Pancreas (tissue), 10 donors: Measurements from ENCODE around the gene PRKCA. TPM values are rescaled to one million over a fixed set of nuclear protein-coding genes. Genes with fewer than 3 reads are reported as not detected.

Experiments
- ATAC-seq, 4 donors: fragments of 200-7000 bp; cut with Tn5 transposase; one replicate each; pipeline versions ENCODE4 v1.8.0 to v1.9.1; 2020; ENCODE audit warnings: mild to moderate bottlenecking in 4 of 4, moderate library complexity in 4 of 4
- DNase-seq, 6 donors: peaks; one replicate each; pipeline ENCODE4 v3.0.0-alpha.2; 2020
- FAIRE-seq: peaks from 2 replicates; lab custom pipeline; 2012; peaks lifted over from hg19 to GRCh38; lab: Jason Lieb, UNC
- H3K27ac ChIP-seq, 4 donors: fragments of 200-600 bp; sonication (generic); 1 replicate in 3 of 4; 2 replicates in 1 of 4; pipeline versions ENCODE4 v1.5.0 to v1.8.0; 2020
- H3K27me3 ChIP-seq, 4 donors: fragments of 200-600 bp; one replicate each; pipeline ENCODE4 v1.8.0; 2021
- H3K36me3 ChIP-seq, 3 donors: fragments of 200-600 bp; sonication (generic) in 1 of 3; one replicate each; pipeline versions ENCODE4 v1.5.0 to v1.8.0; 2020 to 2021
- H3K4me1 ChIP-seq, 3 donors: fragments of 200-600 bp; one replicate each; pipeline ENCODE4 v1.8.0; 2021
- H3K4me3 ChIP-seq, 4 donors: fragments of 200-600 bp; sonication (generic) in 2 of 4; one replicate each; pipeline versions ENCODE4 v1.5.0 to v1.8.0; 2020 to 2021
- H3K9me3 ChIP-seq, 4 donors: fragments of 200-600 bp; one replicate each; pipeline ENCODE4 v1.8.0; 2021
- CTCF ChIP-seq, 4 donors: fragments of 200-600 bp; sonication (generic) in 3 of 4; IDR thresholded peaks; one replicate each; pipeline versions ENCODE4 v1.5.0 to v1.8.0; 2021; ENCODE audit warnings: antibody characterized with exemption in 4 of 4
- WGBS, 2 donors: extraction: QIAGEN DNeasy Blood & Tissue Kit; methylation state at CpG; one replicate each; pipeline ENCODE4 v1.1.7; 2013; 5-methylcytosine and 5-hydroxymethylcytosine counted together
- intact Hi-C, 3 donors: fragments of 100-400 bp; cut with DNase I; formaldehyde crosslinking; loops; one replicate each; pipeline versions ENCODE4 v1.11.1 to v1.14.2; 2022
- polyA plus RNA-seq, 2 donors: library from polyadenylated mRNA; stranded (reverse); fragments of 200-250 nt; gene quantifications; one replicate each; pipeline ENCODE4 v1.2.3, GENCODE V29; 2013
- total RNA-seq, 6 donors: library from RNA; stranded (reverse); fragmentation: NEBNext Ultra II Directional in 4 of 6; extraction: Animal tissue kit (Norgen Biotek cat#: 25700) in 4 of 6; gene quantifications; one replicate each; pipeline versions ENCODE4 v1.2.1 to v1.2.4, GENCODE V29; 2021 to 2023
- donor health status: healthy with polysubstance abuse.
- donor health status: DM: no; HTN: no; CAD: no; lungs with moderate emphysema.
- donor health status: DM: no; HTN: no; CAD: no.
- donor health status: control.
- donor health status: control.
- donor health status: Bipolar disorder and iron deficiency.
- donor health status: DM: yes; HTN: yes; CAD: no.
- donor health status: DM: no; HTN: no; CAD: no.
- donor health status: DM: no; HTN: no; CAD: no.
- donor health status: DM: yes; HTN: yes; CAD: no.

The PRKCA gene
- total and polyA plus RNA-seq, 8 donors = 3.5 to 22.3 (median 10.2) TPM

DNA sequence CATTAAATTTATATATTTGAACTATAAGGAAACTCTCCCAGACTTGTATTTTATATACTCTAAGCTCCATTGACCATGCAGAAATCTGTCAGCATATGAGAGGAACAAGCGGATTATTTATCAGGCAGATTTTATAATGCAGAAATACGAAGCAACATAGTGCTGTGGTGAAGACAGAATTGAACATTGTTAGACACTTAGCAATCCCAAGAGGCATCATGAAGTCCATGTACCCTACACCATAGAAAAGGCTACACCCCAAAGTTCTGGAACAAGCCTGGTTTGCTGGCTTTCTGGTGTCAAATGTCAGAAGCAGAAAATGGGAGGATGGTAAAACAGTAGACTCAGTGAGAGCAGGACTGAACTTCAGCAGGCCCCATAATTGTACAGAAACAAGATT lies 241.1 kb downstream of the PRKCA start:
- Histone ChIP-seq H3K9me3 (no peaks in the 10 kb centered on the region), H3K4me1 (peaks cover 0 to 15% (median 0%) of the 10 kb centered on the region in 3 donors), H3K36me3 (no peaks in the 10 kb centered on the region), H3K27ac (no peak overlapping the region), H3K4me3 (no peak overlapping the region), H3K27me3 (no peaks in the 10 kb centered on the region)
- ATAC-seq (no peak), DNase-seq (no peak), FAIRE-seq (no peak)
- TF ChIP-seq CTCF (IDR thresholded peaks at IDR 0.05) = no peak
- WGBS, 2 donors = 94 to 95% methylated on average over 2 of the region's 2 CpGs
- intact Hi-C loops = no loop called here

- TF ChIP-seq CTCF (IDR thresholded peaks at IDR 0.05) = no peak
- 83 to 97% methylated on average over 2 of the region's 2 CpGs for WGBS, 2 donors
These were observed 243.5 kb downstream of the PRKCA start for GRCh38 chr17:66545918-66546317.

GRCh38 chr17:66547151-66547865 lies 244.9 kb downstream of the PRKCA start:
- intact Hi-C loops = no loop called here
- Histone ChIP-seq H3K4me3 (no peak overlapping the region), H3K9me3 (no peaks in the 10 kb centered on the region), H3K27ac (no peak overlapping the region), H3K4me1 (peaks cover 0 to 15% (median 0%) of the 10 kb centered on the region in 3 donors), H3K27me3 (no peaks in the 10 kb centered on the region), H3K36me3 (no peaks in the 10 kb centered on the region)
- no peak for TF ChIP-seq CTCF (IDR thresholded peaks at IDR 0.05)
- ATAC-seq (peak in 3 of 4 donors; percentile 29 to 45 (median 44)), DNase-seq (no peak), FAIRE-seq (no peak)
- 45 to 46% methylated on average over 3 of the region's 3 CpGs for WGBS, 2 donors

More at GRCh38 chr17:66545918-66546317, 243.5 kb downstream of the PRKCA start:
- H3K36me3 ChIP-seq = no peaks in the 10 kb centered on the region
- DNase-seq (no peak), ATAC-seq (no peak), FAIRE-seq (no peak)
- H3K4me3 ChIP-seq = no peak overlapping the region
- no peak overlapping the region for H3K27ac ChIP-seq
- no peaks in the 10 kb centered on the region for H3K9me3 ChIP-seq
- intact Hi-C loops = no loop called here
- peaks cover 0 to 15% (median 0%) of the 10 kb centered on the region in 3 donors for H3K4me1 ChIP-seq
- no peaks in the 10 kb centered on the region for H3K27me3 ChIP-seq

GRCh38 chr17:66548158-66548557 lies 245.7 kb downstream of the PRKCA start:
- Histone ChIP-seq H3K9me3 (no peaks in the 10 kb centered on the region), H3K36me3 (no peaks in the 10 kb centered on the region), H3K4me1 (peaks cover 0 to 15% (median 0%) of the 10 kb centered on the region in 3 donors), H3K27ac (no peak overlapping the region), H3K4me3 (no peak overlapping the region), H3K27me3 (no peaks in the 10 kb centered on the region)
- ATAC-seq (peak in 2 of 4 donors; percentile 22 to 53), DNase-seq (no peak), FAIRE-seq (no peak)
- WGBS, 2 donors = 72 to 87% methylated on average over 3 of the region's 3 CpGs
- intact Hi-C loops = no loop called here
- TF ChIP-seq CTCF (IDR thresholded peaks at IDR 0.05) = no peak

DNA sequence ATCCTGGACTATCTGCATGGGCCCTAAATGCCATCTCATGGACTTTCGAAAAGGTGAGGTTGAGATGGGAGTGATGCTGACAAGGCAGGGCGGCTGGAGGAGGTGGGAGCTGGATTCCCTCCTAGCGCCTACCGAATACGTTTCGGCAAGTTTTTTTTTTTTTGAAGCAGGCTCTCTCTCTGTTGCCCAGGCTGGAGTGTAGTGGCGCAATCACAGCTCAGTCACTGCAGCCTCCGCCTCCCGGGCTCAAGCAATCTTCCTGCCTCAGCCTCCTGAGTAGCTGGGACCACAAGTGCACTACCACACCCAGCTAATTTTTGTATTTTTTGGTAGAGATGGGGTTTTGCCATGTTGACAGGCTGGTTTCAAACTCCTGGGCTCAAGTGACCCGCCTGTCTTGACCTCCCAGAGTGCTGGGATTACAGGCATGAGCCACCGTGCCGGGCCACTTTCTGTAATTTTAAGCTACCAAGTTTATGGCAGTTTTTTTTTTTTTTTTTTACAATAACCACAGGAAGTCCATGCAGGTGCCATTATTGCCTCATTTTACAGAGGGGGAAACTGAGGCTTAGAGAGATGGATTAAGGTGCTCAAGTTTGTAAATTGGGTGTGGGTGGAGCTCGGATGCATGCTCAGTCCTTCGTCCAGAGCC lies 246.4 kb downstream of the PRKCA start:
- Histone ChIP-seq H3K27ac (no peak overlapping the region), H3K36me3 (no peaks in the 10 kb centered on the region), H3K4me1 (peaks cover 0 to 15% (median 0%) of the 10 kb centered on the region in 3 donors), H3K4me3 (no peak overlapping the region), H3K27me3 (no peaks in the 10 kb centered on the region), H3K9me3 (no peaks in the 10 kb centered on the region)
- intact Hi-C loops = no loop called here
- DNase-seq (no peak), FAIRE-seq (no peak), ATAC-seq (no peak)
- no peak for TF ChIP-seq CTCF (IDR thresholded peaks at IDR 0.05)
- WGBS, 2 donors = 92% methylated on average over 14 of the region's 14 CpGs
